ENCODE data around the gene RIF1. TPM values are rescaled to one million over a fixed set of nuclear protein-coding genes. Genes with fewer than 3 reads are reported as not detected.
"Not testable (repeated sequence)": the region's sequence is repeated elsewhere in the genome, so short reads cannot be mapped to it uniquely, and the experiment has no call there.

RIF1 gene
- total and polyA plus RNA-seq, 7 donors = 3.7 to 35.0 (median 17.5) TPM

- no peak for ATAC-seq
- DNase-seq = no peak
- Histone ChIP-seq H3K27me3 (ENCODE audit: insufficient read depth in 3 of 3, low read length in 2 of 3) (no peaks in the 10 kb centered on the region), H3K36me3 (ENCODE audit: insufficient read depth in 1 of 2, low read depth in 1 of 2) (peaks cover 0 to 27% of the 10 kb centered on the region in 2 donors), H3K4me1 (no peaks in the 10 kb centered on the region), H3K9me3 (no peaks in the 10 kb centered on the region), H3K27ac (peak overlapping the region; percentile 92), H3K4me3 (peak overlapping the region; percentile 89)
- intact Hi-C loops (cut with DNase I) = loop anchor here in 1 of 2 donors (5.0 kb wide), 1 partner anchor 147 kb away; the partner anchor contains the start of gene RBM43
- no peak for TF ChIP-seq CTCF (IDR thresholded peaks at IDR 0.05)
- 85 to 87% (median 86%) methylated on average over 25 of the region's 25 CpGs for WGBS, 3 donors
These were observed 708 bp upstream of the RIF1 start for GRCh38 chr2:151408788-151409600.

DNA sequence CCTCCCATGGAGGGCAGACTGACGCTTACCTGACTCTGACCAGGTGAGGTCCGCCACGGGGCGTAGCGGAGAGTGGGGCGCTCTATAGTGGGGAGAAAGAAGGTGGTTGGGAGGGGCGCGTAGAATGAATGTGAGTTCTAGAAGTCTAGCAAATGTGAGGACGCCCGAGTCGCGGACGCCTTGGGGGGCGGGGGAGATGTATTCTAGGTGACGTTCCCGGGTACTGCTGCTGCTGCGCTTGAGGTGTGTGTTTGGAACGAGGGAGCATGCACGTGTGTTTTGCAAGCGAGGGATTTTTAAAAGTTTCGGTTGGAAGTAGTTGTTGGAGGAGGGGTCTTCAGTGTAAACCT lies 758 bp downstream of the RIF1 start:
- H3K4me3 ChIP-seq = peak overlapping the region; percentile 89
- H3K9me3 ChIP-seq = no peaks in the 10 kb centered on the region
- peaks cover 0 to 42% of the 10 kb centered on the region in 2 donors for H3K36me3 ChIP-seq (ENCODE audit: insufficient read depth in 1 of 2, low read depth in 1 of 2)
- 1% methylated on average over 21 of the region's 21 CpGs for WGBS, 3 donors
- peak in 2 of 4 donors; percentile 23 for ATAC-seq
- no peaks in the 10 kb centered on the region for H3K27me3 ChIP-seq (ENCODE audit: insufficient read depth in 3 of 3, low read length in 2 of 3)
- no peaks in the 10 kb centered on the region for H3K4me1 ChIP-seq
- intact Hi-C loops (cut with DNase I) = no loop called here
- DNase-seq = no peak
- H3K27ac ChIP-seq = peak overlapping the region; percentile 92
- TF ChIP-seq CTCF (IDR thresholded peaks at IDR 0.05) = no peak

DNA sequence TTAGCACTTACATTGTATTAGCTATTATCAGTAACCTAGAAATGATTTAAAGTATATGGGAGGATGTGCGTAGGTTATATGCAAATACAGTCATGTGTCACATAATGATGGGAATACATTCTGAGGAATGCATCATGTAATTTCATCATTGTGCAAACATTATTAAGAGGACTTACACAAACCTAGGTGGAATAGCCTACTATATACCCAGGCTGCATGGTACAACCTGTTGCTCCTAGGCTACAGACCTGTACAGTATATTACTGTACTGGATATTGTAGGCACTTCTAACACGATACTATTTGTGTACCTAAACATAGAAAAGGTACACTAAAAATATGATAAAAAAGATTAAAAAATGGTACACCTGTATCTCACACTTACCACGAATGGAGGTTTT lies 7.9 kb downstream of the RIF1 start:
- no peak for DNase-seq
- TF ChIP-seq CTCF (IDR thresholded peaks at IDR 0.05) = no peak
- no peak for ATAC-seq
- Histone ChIP-seq H3K4me1 (no peaks in the 10 kb centered on the region), H3K27ac (no peak overlapping the region), H3K27me3 (ENCODE audit: insufficient read depth in 3 of 3, low read length in 2 of 3) (no peaks in the 10 kb centered on the region), H3K9me3 (no peaks in the 10 kb centered on the region), H3K36me3 (ENCODE audit: insufficient read depth in 1 of 2, low read depth in 1 of 2) (peaks cover 9 to 100% of the 10 kb centered on the region in 2 donors), H3K4me3 (no peak overlapping the region)
- whole genome bisulfite sequencing, 3 donors = 90 to 93% (median 92%) methylated on average over 3 of the region's 3 CpGs
- intact Hi-C loops (cut with DNase I) = no loop called here

GRCh38 chr2:151421681-151422080 lies 12.0 kb downstream of the RIF1 start:
- WGBS, 3 donors = 90 to 98% (median 95%) methylated on average over 12 of the region's 12 CpGs
- H3K4me1 ChIP-seq; H3K4me3 ChIP-seq; H3K9me3 ChIP-seq; H3K27ac ChIP-seq; ATAC-seq; H3K27me3 ChIP-seq (ENCODE audit: insufficient read depth in 3 of 3, low read length in 2 of 3); DNase-seq; intact Hi-C loops (cut with DNase I): not testable (repeated sequence)
- H3K36me3 ChIP-seq (ENCODE audit: insufficient read depth in 1 of 2, low read depth in 1 of 2) = peaks cover 13 to 86% of the 10 kb centered on the region in 2 donors

DNA sequence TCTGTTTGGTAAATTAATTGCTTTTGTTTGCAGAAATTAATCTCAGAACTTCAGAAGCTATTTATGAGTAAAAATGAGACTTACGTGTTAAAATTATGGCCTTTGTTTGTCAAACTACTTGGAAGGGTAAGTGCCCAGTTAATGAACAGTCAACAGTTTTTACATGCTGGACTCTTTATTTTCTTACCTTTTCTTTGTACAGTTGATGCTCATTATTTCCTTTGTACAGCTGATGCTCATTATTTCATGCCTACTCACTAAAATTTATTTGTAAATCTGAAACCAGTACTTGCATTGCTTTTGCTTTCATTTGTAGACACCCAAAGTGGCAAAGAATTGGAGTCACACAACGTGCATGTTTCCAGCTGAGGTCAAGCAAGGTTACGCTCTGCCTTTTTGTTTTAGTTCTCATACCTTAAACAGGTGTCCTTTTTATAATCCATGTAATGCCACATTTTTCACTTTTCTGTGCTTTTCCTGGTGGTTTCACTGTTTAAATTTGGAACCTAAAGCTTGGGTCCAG lies 13.3 kb downstream of the RIF1 start:
- 70 to 74% (median 74%) methylated on average over 3 of the region's 3 CpGs for WGBS, 3 donors
- Histone ChIP-seq H3K4me1 (no peaks in the 10 kb centered on the region), H3K27me3 (ENCODE audit: insufficient read depth in 3 of 3, low read length in 2 of 3) (no peaks in the 10 kb centered on the region), H3K27ac (no peak overlapping the region), H3K4me3 (no peak overlapping the region), H3K9me3 (no peaks in the 10 kb centered on the region), H3K36me3 (ENCODE audit: insufficient read depth in 1 of 2, low read depth in 1 of 2) (peaks cover 13 to 73% of the 10 kb centered on the region in 2 donors)
- no peak for DNase-seq
- intact Hi-C loops (cut with DNase I) = no loop called here
- no peak for TF ChIP-seq CTCF (IDR thresholded peaks at IDR 0.05)
- no peak for ATAC-seq
